Esophagus muscularis mucosa (tissue), 4 donors: ENCODE results near the gene FASTK. TPM values are rescaled to one million over a fixed set of nuclear protein-coding genes. Genes with fewer than 3 reads are reported as not detected.
"Not testable (repeated sequence)": the region's sequence is repeated elsewhere in the genome, so short reads cannot be mapped to it uniquely, and the experiment has no call there.

ENCODE experiments used
- DNase-seq: peaks from one replicate; pipeline ENCODE4 v3.0.0-alpha.2; 2017; ENCODE audit errors: extremely low spot score
- H3K27ac ChIP-seq, 4 donors: fragments of 200-600 bp; sonication (generic); replicated peaks in 1 of 4; 1 replicate in 3 of 4; 2 replicates in 1 of 4; pipeline ENCODE4 v1.5.1; 2016 to 2019; ENCODE audit warnings: mild to moderate bottlenecking in 1 of 4
- H3K27me3 ChIP-seq, 4 donors: fragments of 200-600 bp; sonication (generic); one replicate each; pipeline versions ENCODE4 v1.5.1 to v1.6.0; 2016 to 2019
- H3K36me3 ChIP-seq, 4 donors: fragments of 200-600 bp; sonication (generic); one replicate each; pipeline ENCODE4 v1.5.1; 2016 to 2019
- H3K4me1 ChIP-seq, 4 donors: fragments of 200-600 bp; sonication (generic); one replicate each; pipeline ENCODE4 v1.5.1; 2016 to 2019
- H3K4me3 ChIP-seq, 4 donors: fragments of 200-600 bp; sonication (generic); 1 replicate in 2 of 4; 2 replicates in 2 of 4; pipeline ENCODE4 v1.5.1; 2016 to 2019; ENCODE audit warnings: mild to moderate bottlenecking in 4 of 4, moderate library complexity in 1 of 4
- H3K9me3 ChIP-seq, 4 donors: fragments of 200-600 bp; sonication (generic); 1 replicate in 3 of 4; 2 replicates in 1 of 4; pipeline ENCODE4 v1.5.1; 2016 to 2019
- CTCF ChIP-seq, 3 experiments: fragments of 200-600 bp in 2 of 3; fragments of 450-650 bp in 1 of 3; sonication (generic) in 2 of 3; IDR thresholded peaks; one replicate each; pipeline ENCODE4 v1.5.1; 2017 to 2019; ENCODE audit warnings: antibody characterized with exemption in 3 of 3, mild to moderate bottlenecking in 2 of 3, moderate library complexity in 1 of 3
- EP300 ChIP-seq: sonication (generic); formaldehyde crosslinking; IDR thresholded peaks from one replicate; pipeline ENCODE4 v1.6.1; 2017; ENCODE audit warnings: antibody characterized with exemption
- POLR2A ChIP-seq: fragments of 450-650 bp; IDR thresholded peaks from one replicate; pipeline ENCODE4 v1.6.1; 2017; ENCODE audit warnings: antibody characterized with exemption, moderate library complexity, mild to moderate bottlenecking, low read depth
- POLR2AphosphoS5 ChIP-seq, 2 donors: sonication (generic); formaldehyde crosslinking; IDR thresholded peaks; one replicate each; pipeline ENCODE4 v1.6.1; 2017; ENCODE audit warnings: antibody characterized with exemption in 2 of 2
- WGBS: methylation state at CpG from one replicate; pipeline ENCODE4 v1.1.5; 2018; 5-methylcytosine and 5-hydroxymethylcytosine counted together
- intact Hi-C: fragments of 100-400 bp; cut with DNase I; formaldehyde crosslinking; loops from one replicate; pipeline ENCODE4 v1.15.1; 2023
- total RNA-seq, 4 donors: library from RNA; depleted of rRNA; stranded (reverse); fragments of >200 nt; gene quantifications; one replicate each; pipeline versions ENCODE4 v1.1.0 to v1.2.1, GENCODE V29; 2016

Gene FASTK
- total RNA-seq, 4 donors from 2014 or later: 45.7 to 74.9 (median 60.4) TPM

DNA sequence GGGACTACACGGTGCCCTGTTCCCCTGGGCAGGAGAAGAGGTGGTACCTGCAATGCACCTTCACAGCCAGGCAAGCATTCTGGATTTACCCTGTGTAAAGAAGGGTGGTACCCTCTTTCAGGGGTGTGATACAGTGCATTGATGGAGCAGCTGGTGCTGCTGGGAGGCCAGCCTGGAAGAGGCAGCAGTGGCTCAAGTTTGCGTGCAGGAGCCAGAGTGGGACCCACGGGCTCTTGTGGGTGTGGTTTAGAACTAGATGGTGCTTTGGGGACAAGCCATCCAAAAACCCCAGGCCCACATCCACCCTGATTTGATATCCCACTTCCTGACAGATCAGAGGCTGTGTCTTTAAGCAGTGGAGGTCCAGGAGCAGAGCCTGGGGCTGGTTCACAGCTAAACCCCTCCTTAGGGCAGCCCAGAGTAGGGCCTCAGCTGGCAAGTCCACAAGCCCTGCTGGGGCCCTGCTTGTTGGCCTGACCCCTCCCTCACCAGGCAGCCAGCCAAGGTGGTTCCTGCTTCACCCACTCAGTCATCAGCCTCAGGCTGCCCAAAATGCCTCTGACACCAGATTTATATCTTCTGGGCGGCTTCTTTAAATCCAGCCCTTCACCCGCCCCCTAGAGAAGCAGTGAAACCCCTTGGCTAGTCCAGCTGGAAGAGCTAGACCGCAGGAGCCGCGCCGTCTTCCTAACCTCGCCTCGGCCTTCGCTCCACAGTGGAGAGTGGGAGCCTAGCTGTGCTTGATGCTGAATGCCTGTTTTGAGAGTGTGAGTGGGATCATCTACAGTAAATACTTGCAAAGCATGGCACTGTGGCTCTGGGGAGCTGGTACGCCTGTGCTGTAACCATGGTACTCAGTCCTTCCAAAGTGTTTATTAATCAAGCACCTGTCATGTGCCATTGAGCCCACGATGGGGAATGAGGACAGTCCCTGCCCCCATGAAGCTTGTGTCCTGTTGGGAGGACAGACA is 33.7 kb downstream of the FASTK start:
- Histone ChIP-seq H3K9me3 (no peaks in the 10 kb centered on the region), H3K4me1 (peaks cover 9 to 30% (median 22%) of the 10 kb centered on the region in 4 donors), H3K4me3 (no peak overlapping the region), H3K36me3 (peaks cover 0 to 45% (median 40%) of the 10 kb centered on the region in 4 donors), H3K27me3 (peaks cover 0 to 15% (median 0%) of the 10 kb centered on the region in 4 donors), H3K27ac (no peak overlapping the region)
- WGBS: 54% methylated on average over 9 of the region's 14 CpGs
- no peak for TF ChIP-seq CTCF (IDR thresholded peaks at IDR 0.05)
- no peak for TF ChIP-seq POLR2A
- TF ChIP-seq POLR2AphosphoS5 (IDR thresholded peaks at IDR 0.05): no peak
- no peak for TF ChIP-seq EP300
- no peak for DNase-seq
- intact Hi-C loops: no loop called here

DNA sequence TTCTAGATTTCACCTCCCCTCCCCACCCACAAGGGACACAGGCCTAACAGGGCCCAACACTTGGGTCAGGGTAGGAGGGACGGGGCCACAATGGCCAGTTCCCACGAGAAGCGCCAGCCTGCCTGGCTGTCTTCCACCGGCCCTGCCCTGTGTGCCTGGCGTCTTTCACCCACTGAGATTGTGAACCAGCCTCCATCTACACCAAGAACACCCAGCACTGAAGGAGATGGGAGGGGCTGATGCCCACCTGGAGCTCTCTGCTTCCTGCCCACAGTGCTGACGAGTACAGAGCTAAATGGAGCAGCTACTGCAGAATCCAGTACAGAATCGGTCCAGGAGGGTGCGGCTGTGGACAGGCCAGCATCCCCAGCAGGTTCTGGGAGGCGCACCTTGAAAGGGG is 34.6 kb downstream of the FASTK start:
- Histone ChIP-seq H3K36me3 (peaks cover 0 to 54% (median 49%) of the 10 kb centered on the region in 4 donors), H3K4me1 (peaks cover 2 to 21% (median 14%) of the 10 kb centered on the region in 4 donors), H3K4me3 (no peak overlapping the region), H3K27ac (no peak overlapping the region), H3K9me3 (no peaks in the 10 kb centered on the region), H3K27me3 (peaks cover 0 to 8% (median 0%) of the 10 kb centered on the region in 4 donors)
- WGBS: 90% methylated on average over 6 of the region's 9 CpGs
- DNase-seq: no peak
- intact Hi-C loops: no loop called here
- no peak for TF ChIP-seq EP300

DNA sequence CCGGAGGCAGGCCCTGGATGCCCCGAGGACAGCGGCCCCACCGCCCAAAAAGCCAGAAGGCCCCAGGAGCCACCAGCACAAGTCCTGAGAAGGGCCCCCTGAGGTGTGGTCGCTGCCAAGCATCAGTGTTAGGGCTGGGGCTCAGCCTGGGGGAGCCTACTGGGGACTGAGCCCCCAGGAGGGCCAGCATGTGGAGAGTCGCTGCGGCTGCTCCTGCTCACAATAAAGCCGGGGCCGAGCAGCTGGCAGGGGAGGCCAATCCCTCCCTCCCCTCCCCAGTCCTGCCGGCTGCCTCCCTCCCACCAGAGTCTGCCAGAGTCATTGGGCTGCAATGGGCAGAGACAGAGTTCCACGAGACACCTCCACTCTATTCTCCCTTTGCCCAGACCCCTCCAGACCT is 35.3 kb downstream of the FASTK start:
- intact Hi-C loops: no loop called here
- Histone ChIP-seq H3K27ac (no peak overlapping the region), H3K9me3 (no peaks in the 10 kb centered on the region), H3K36me3 (peaks cover 0 to 61% (median 51%) of the 10 kb centered on the region in 4 donors), H3K27me3 (peaks cover 0 to 1% (median 0%) of the 10 kb centered on the region in 4 donors), H3K4me3 (no peak overlapping the region), H3K4me1 (peaks cover 0 to 16% (median 10%) of the 10 kb centered on the region in 4 donors)
- WGBS: 83% methylated on average over 2 of the region's 11 CpGs
- TF ChIP-seq CTCF (IDR thresholded peaks at IDR 0.05): no peak
- TF ChIP-seq POLR2AphosphoS5 (IDR thresholded peaks at IDR 0.05): no peak
- no peak for TF ChIP-seq EP300
- DNase-seq: no peak

DNA sequence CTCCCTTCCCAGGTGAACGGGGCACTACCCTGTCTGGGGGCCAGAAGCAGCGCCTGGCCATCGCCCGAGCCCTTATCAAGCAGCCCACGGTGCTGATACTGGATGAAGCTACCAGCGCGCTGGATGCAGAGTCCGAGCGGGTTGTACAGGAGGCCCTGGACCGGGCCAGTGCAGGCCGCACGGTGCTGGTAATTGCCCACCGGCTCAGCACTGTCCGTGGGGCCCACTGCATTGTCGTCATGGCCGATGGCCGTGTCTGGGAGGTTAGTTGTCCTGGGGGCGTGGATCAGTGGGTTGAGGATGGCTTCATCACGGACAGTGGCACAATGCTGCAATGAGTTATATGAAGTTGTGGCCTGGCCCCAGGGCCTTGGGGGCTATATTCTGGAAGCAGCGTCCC is 36.6 kb downstream of the FASTK start:
- peaks cover 8 to 25% (median 21%) of the 10 kb centered on the region in 4 donors for H3K4me1 ChIP-seq
- H3K27me3 ChIP-seq: no peaks in the 10 kb centered on the region
- TF ChIP-seq POLR2A: no peak
- TF ChIP-seq EP300: no peak
- TF ChIP-seq CTCF (IDR thresholded peaks at IDR 0.05): no peak
- TF ChIP-seq POLR2AphosphoS5 (IDR thresholded peaks at IDR 0.05): no peak
- intact Hi-C loops: no loop called here
- no peak overlapping the region for H3K4me3 ChIP-seq
- peaks cover 0 to 62% (median 51%) of the 10 kb centered on the region in 4 donors for H3K36me3 ChIP-seq
- no peak overlapping the region for H3K27ac ChIP-seq
- WGBS: 98% methylated on average over 7 of the region's 20 CpGs
- DNase-seq: no peak
- no peaks in the 10 kb centered on the region for H3K9me3 ChIP-seq

DNA sequence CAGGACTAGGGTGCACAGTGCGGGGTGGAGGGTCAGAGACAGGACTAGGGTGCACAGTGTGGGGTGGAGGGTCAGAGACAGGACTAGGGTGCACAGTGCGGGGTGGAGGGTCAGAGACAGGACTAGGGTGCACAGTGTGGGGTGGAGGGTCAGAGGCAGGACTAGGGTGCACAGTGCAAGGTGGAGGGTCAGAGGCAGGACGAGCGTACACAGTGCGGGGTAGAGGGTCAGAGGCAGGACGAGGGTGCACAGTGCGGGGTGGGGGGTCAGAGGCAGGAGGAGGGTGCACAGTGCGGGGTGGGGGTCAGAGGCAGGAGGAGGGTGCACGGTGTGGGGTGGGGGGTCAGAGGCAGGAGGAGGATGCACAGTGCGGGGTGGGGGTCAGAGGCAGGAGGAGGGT is 37.2 kb downstream of the FASTK start:
- H3K27ac ChIP-seq, intact Hi-C loops, DNase-seq, H3K27me3 ChIP-seq, H3K9me3 ChIP-seq, H3K4me3 ChIP-seq: not testable (repeated sequence)
- 91% methylated on average over 10 of the region's 10 CpGs for WGBS
- H3K36me3 ChIP-seq: peaks cover 0 to 62% (median 51%) of the 10 kb centered on the region in 4 donors
- peaks cover 13 to 30% (median 26%) of the 10 kb centered on the region in 4 donors for H3K4me1 ChIP-seq
